ENCODE results near the gene BAHCC1. TPM values are rescaled to one million over a fixed set of nuclear protein-coding genes. Genes with fewer than 3 reads are reported as not detected.

BAHCC1 gene
- total and polyA plus RNA-seq, 2 of the 8 experiments (the other 6 are each of a cell fraction or from before 2014, with no cell fraction given), result 0.26 to 0.58 TPM

DNA sequence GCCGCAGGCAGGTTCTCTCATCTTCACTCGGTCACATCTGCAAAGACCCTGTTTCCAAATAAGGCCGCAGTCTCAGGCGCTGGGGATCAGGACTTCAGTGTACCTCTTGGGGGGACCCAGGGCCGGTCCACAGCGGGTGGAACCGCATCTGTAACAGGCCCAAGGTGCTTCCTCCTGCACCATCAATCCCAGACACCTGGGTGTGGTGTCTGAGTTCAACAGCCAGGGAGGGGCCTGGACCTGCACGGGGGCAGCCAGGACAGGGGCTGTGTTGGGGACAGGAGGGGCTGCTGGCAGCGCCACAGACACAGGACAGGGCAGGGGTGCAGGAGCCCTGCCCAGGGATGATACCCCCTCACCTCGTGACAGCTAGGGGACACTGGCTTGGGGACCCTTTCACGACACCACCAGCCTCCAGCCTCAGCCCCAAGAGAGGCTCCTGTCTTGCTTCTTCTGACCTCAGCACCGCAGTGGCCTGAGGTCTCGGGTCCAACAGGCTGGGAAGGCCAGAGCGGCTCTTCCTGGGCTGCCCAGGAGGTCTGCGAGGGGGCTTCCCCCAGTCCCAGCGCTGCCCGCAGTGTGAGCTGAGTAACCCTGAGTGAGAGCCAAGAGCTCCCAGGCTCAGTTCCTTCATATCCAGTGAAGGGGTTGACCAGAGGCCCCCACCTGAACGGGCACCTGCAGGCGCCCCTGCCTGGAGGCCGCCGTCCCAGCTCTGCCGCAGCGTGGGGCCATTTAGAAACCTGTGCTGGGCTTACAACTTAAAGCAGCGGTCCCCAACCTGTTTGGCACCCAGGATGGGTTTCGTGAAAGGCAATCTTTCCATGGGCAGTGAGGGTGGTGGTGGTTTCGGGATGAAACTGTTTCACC, 30.7 kb upstream of the BAHCC1 start:
- FAIRE-seq, result no peak
- Histone ChIP-seq H2AK5ac (ENCODE audit: low read depth, low read length) (no peak overlapping the region), H3K4me1 (replicated peaks in 1 of 4; ENCODE audit: control insufficient read depth in 3 of 4, insufficient read depth in 4 of 4, low read length in 3 of 4) (peaks cover 0 to 9% (median 3%) of the 10 kb centered on the region in 4 experiments; a peak in 3 of 7 replicates), H2BK120ac (replicated peaks; ENCODE audit: low read depth, low read length) (no peak overlapping the region), H3K4me2 (ENCODE audit: insufficient read depth in 1 of 2, low read depth in 2 of 2, low read length in 2 of 2) (peak overlapping the region; percentile 55 to 69), H2BK15ac (ENCODE audit: low read length) (no peak overlapping the region), H3K4ac (replicated peaks; ENCODE audit: insufficient read length, low read depth, low read length) (no peak overlapping the region), H3K27ac (ENCODE audit: low read depth, low read length) (no peak overlapping the region), H3K36me3 (ENCODE audit: control insufficient read depth in 2 of 4, insufficient read depth in 4 of 4, low read length in 3 of 4) (no peaks in the 10 kb centered on the region), H3K79me1 (ENCODE audit: low read depth, low read length) (no peaks in the 10 kb centered on the region), H4K5ac (ENCODE audit: insufficient read length, low read depth, low read length) (no peak overlapping the region), H3K14ac (ENCODE audit: insufficient read length) (no peak overlapping the region), H4K20me1 (replicated peaks in 1 of 2; ENCODE audit: control insufficient read depth in 1 of 2, insufficient read depth in 2 of 2, low read length in 2 of 2) (no peaks in the 10 kb centered on the region), H2BK5ac (ENCODE audit: low read depth, low read length) (no peak overlapping the region), H3K9ac (replicated peaks in 1 of 4; ENCODE audit: extremely low read depth in 1 of 4, low read depth in 3 of 4, low read length in 3 of 4) (no peak overlapping the region), H4K8ac (ENCODE audit: extremely low read depth, insufficient read depth, low read length) (peak overlapping the region; percentile 48; the same call in 1 of the 2 replicates), H3K18ac (ENCODE audit: extremely low read depth, low read length) (no peak overlapping the region), H3K9me3 (ENCODE audit: insufficient read depth in 2 of 2, low read depth in 1 of 2, low read length in 1 of 2) (no peaks in the 10 kb centered on the region), H3K4me3 (ENCODE audit: extremely low read depth in 1 of 4, insufficient read depth in 2 of 4, low read depth in 3 of 4, low read length in 4 of 4) (peak overlapping the region in 2 of 4 experiments; percentile 19 to 48; a peak in 2 of 8 replicates), H3K23ac (ENCODE audit: insufficient read length) (no peak overlapping the region), H3K23me2 (ENCODE audit: low read depth, low read length) (no peaks in the 10 kb centered on the region; the same call in 1 of the 2 replicates), H3K56ac (replicated peaks; ENCODE audit: insufficient read length, low read depth, low read length) (no peak overlapping the region), H2AFZ (ENCODE audit: low read length) (peak overlapping the region; percentile 86; the same call in 1 of the 2 replicates), H3K79me2 (ENCODE audit: control insufficient read depth in 1 of 2, insufficient read depth in 2 of 2, low read length in 2 of 2) (no peaks in the 10 kb centered on the region), H2BK12ac (ENCODE audit: low read depth, low read length) (0 out of 2 replicates have a peak overlapping the region, but pooled peaks have one; percentile 19), H3K27me3 (replicated peaks in 1 of 4; ENCODE audit: control insufficient read depth in 3 of 4, extremely low read depth in 1 of 4, insufficient read depth in 3 of 4, low read length in 3 of 4) (peaks cover 0 to 16% (median 2%) of the 10 kb centered on the region in 4 experiments; a peak in 4 of 7 replicates), H4K91ac (replicated peaks; ENCODE audit: insufficient read length, low read length) (no peak overlapping the region), H2BK20ac (ENCODE audit: low read length) (no peak overlapping the region)
- WGBS, 2 experiments (ENCODE audit: extremely low coverage in 1 of 2, insufficient coverage in 1 of 2, insufficient read length in 1 of 2, insufficient replicate concordance in 2 of 2, low coverage in 1 of 2, low lambda C conversion rate in 2 of 2, missing lambda C conversion rate in 1 of 2), result 80% methylated on average over 26 of the region's 26 CpGs; no CpG with 5 or more reads in 1 of the 2 experiments
- POLR2A ChIA-PET (ENCODE audit: partially characterized antibody), result interaction anchor here (0.6 to 1.4 kb wide), 3 partner anchors 16 to 147 kb away, joined by 3 read pairs; partner anchors contain the start of genes NDUFAF8 and TEPSIN
- CTCF ChIA-PET (ENCODE audit: partially characterized antibody), result interaction anchor here (1.0 to 1.3 kb wide), 7 partner anchors 40 to 268 kb away, joined by 3 to 7 read pairs (median 4); no protein-coding TSS in a partner anchor
- no peak for DNase-seq (ENCODE audit: low read depth in 1 of 2, low spot score in 2 of 2)
- TF ChIP-seq NANOG (IDR thresholded peaks at IDR 0.05; ENCODE audit: insufficient read depth, low read depth, low read length, poor library complexity, severe bottlenecking), result no peak
- TF ChIP-seq GTF2F1 (IDR thresholded peaks at IDR 0.05; ENCODE audit: borderline replicate concordance, low read depth, low read length), result no peak
- no peak for TF ChIP-seq TAF1 (IDR thresholded peaks at IDR 0.05; ENCODE audit: low read depth, low read length)
- no peak for TF ChIP-seq EP300 (IDR thresholded peaks at IDR 0.05; ENCODE audit: borderline replicate concordance in 1 of 2, low read depth in 2 of 2, low read length in 2 of 2)
- no peak for TF ChIP-seq ZNF274 (IDR thresholded peaks at IDR 0.05; ENCODE audit: borderline replicate concordance, extremely low read depth, low read length)
- TF ChIP-seq, protein P1, sequence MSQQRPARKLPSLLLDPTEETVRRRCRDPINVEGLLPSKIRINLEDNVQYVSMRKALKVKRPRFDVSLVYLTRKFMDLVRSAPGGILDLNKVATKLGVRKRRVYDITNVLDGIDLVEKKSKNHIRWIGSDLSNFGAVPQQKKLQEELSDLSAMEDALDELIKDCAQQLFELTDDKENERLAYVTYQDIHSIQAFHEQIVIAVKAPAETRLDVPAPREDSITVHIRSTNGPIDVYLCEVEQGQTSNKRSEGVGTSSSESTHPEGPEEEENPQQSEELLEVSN (IDR thresholded peaks at IDR 0.05), result no peak
- TF ChIP-seq CBX5 (IDR thresholded peaks at IDR 0.05; ENCODE audit: low read depth, low read length), result no peak
- TF ChIP-seq CBX8 (IDR thresholded peaks at IDR 0.05; ENCODE audit: borderline replicate concordance, low read depth, low read length), result no peak
- TF ChIP-seq SIRT6 (IDR thresholded peaks at IDR 0.05; ENCODE audit: low read length), result no peak
- no peak for TF ChIP-seq KDM4A (IDR thresholded peaks at IDR 0.05; ENCODE audit: low read depth, low read length, severe bottlenecking)

Measured in H1 (cell line).